ENCODE measurements around the gene CAMK2N1. TPM values are rescaled to one million over a fixed set of nuclear protein-coding genes. Genes with fewer than 3 reads are reported as not detected.

The CAMK2N1 gene
- total RNA-seq, 1 experiment from 2014 or later = 10.1 TPM

DNA sequence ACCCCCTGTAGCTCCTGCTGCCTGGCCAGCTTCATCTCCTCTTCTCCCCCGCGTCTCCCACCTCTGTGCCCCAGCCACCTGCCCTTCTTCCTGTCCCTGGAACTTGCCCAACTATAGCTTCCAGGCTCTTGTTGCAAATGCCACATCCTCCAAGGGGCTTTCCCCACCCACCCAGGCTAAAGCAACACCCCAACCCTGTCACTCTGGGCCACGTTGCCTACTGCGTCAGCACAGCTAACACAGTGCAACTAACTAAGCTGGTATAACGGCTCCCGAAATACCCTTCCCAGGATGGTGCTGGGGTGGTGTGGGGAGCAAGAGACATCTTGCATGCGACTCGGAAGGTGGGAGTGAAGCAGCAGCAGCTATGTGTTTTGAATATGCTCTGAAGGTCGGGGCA is 19.7 kb downstream of the CAMK2N1 start:
- ChIA-PET POLR2A (no interaction called here), CTCF (interaction anchor here (1.4 to 3.1 kb wide), 3 partner anchors 10 to 105 kb away, joined by 4 to 11 read pairs (median 7); no protein-coding TSS in a partner anchor)
- Mint-ChIP-seq H3K9me3 (no peaks in the 10 kb centered on the region), H3K4me1 (no peaks in the 10 kb centered on the region), H3K36me3 (no peaks in the 10 kb centered on the region), H3K27ac (no peak overlapping the region), H3K4me3 (no peak overlapping the region), H3K27me3 (ENCODE audit: low read depth) (peaks cover 35% of the 10 kb centered on the region)
- ATAC-seq (no peak), DNase-seq (ENCODE audit: low spot score) (no peak)
- TF ChIP-seq, protein P1, sequence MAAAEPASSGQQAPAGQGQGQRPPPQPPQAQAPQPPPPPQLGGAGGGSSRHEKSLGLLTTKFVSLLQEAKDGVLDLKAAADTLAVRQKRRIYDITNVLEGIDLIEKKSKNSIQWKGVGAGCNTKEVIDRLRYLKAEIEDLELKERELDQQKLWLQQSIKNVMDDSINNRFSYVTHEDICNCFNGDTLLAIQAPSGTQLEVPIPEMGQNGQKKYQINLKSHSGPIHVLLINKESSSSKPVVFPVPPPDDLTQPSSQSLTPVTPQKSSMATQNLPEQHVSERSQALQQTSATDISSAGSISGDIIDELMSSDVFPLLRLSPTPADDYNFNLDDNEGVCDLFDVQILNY (CRISPR knock-in tag; IDR thresholded peaks at IDR 0.05) = no peak
- TF ChIP-seq FOXP1 (CRISPR knock-in tag; IDR thresholded peaks at IDR 0.05; ENCODE audit: borderline replicate concordance) (no peak), IRF2 (CRISPR knock-in tag; IDR thresholded peaks at IDR 0.05; ENCODE audit: borderline replicate concordance, low read depth) (no peak), GRHL2 (CRISPR knock-in tag; IDR thresholded peaks at IDR 0.05; ENCODE audit: insufficient replicate concordance, severe bottlenecking) (no peak), TCF7 (CRISPR knock-in tag; IDR thresholded peaks at IDR 0.05; ENCODE audit: low read depth) (no peak), ZNF671 (CRISPR knock-in tag; IDR thresholded peaks at IDR 0.05) (no peak), ZNF317 (CRISPR knock-in tag; IDR thresholded peaks at IDR 0.05; ENCODE audit: borderline replicate concordance, low read depth) (no peak), ZNF416 (CRISPR knock-in tag; IDR thresholded peaks at IDR 0.05) (no peak), TP53 (CRISPR knock-in tag; IDR thresholded peaks at IDR 0.05) (no peak), ZNF232 (CRISPR knock-in tag; IDR thresholded peaks at IDR 0.05) (no peak), RORB (CRISPR knock-in tag; IDR thresholded peaks at IDR 0.05) (no peak), EMX1 (CRISPR knock-in tag; IDR thresholded peaks at IDR 0.05) (no peak)
- TF ChIP-seq, protein P2, sequence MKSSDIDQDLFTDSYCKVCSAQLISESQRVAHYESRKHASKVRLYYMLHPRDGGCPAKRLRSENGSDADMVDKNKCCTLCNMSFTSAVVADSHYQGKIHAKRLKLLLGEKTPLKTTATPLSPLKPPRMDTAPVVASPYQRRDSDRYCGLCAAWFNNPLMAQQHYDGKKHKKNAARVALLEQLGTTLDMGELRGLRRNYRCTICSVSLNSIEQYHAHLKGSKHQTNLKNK (CRISPR knock-in tag; IDR thresholded peaks at IDR 0.05) = no peak
- TF ChIP-seq, protein P3, sequence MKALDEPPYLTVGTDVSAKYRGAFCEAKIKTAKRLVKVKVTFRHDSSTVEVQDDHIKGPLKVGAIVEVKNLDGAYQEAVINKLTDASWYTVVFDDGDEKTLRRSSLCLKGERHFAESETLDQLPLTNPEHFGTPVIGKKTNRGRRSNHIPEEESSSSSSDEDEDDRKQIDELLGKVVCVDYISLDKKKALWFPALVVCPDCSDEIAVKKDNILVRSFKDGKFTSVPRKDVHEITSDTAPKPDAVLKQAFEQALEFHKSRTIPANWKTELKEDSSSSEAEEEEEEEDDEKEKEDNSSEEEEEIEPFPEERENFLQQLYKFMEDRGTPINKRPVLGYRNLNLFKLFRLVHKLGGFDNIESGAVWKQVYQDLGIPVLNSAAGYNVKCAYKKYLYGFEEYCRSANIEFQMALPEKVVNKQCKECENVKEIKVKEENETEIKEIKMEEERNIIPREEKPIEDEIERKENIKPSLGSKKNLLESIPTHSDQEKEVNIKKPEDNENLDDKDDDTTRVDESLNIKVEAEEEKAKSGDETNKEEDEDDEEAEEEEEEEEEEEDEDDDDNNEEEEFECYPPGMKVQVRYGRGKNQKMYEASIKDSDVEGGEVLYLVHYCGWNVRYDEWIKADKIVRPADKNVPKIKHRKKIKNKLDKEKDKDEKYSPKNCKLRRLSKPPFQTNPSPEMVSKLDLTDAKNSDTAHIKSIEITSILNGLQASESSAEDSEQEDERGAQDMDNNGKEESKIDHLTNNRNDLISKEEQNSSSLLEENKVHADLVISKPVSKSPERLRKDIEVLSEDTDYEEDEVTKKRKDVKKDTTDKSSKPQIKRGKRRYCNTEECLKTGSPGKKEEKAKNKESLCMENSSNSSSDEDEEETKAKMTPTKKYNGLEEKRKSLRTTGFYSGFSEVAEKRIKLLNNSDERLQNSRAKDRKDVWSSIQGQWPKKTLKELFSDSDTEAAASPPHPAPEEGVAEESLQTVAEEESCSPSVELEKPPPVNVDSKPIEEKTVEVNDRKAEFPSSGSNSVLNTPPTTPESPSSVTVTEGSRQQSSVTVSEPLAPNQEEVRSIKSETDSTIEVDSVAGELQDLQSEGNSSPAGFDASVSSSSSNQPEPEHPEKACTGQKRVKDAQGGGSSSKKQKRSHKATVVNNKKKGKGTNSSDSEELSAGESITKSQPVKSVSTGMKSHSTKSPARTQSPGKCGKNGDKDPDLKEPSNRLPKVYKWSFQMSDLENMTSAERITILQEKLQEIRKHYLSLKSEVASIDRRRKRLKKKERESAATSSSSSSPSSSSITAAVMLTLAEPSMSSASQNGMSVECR (CRISPR knock-in tag; IDR thresholded peaks at IDR 0.05; ENCODE audit: borderline replicate concordance) = no peak
- TF ChIP-seq, protein P4, sequence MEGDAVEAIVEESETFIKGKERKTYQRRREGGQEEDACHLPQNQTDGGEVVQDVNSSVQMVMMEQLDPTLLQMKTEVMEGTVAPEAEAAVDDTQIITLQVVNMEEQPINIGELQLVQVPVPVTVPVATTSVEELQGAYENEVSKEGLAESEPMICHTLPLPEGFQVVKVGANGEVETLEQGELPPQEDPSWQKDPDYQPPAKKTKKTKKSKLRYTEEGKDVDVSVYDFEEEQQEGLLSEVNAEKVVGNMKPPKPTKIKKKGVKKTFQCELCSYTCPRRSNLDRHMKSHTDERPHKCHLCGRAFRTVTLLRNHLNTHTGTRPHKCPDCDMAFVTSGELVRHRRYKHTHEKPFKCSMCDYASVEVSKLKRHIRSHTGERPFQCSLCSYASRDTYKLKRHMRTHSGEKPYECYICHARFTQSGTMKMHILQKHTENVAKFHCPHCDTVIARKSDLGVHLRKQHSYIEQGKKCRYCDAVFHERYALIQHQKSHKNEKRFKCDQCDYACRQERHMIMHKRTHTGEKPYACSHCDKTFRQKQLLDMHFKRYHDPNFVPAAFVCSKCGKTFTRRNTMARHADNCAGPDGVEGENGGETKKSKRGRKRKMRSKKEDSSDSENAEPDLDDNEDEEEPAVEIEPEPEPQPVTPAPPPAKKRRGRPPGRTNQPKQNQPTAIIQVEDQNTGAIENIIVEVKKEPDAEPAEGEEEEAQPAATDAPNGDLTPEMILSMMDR (IDR thresholded peaks at IDR 0.05) = no peak
- TF ChIP-seq, protein P5, sequence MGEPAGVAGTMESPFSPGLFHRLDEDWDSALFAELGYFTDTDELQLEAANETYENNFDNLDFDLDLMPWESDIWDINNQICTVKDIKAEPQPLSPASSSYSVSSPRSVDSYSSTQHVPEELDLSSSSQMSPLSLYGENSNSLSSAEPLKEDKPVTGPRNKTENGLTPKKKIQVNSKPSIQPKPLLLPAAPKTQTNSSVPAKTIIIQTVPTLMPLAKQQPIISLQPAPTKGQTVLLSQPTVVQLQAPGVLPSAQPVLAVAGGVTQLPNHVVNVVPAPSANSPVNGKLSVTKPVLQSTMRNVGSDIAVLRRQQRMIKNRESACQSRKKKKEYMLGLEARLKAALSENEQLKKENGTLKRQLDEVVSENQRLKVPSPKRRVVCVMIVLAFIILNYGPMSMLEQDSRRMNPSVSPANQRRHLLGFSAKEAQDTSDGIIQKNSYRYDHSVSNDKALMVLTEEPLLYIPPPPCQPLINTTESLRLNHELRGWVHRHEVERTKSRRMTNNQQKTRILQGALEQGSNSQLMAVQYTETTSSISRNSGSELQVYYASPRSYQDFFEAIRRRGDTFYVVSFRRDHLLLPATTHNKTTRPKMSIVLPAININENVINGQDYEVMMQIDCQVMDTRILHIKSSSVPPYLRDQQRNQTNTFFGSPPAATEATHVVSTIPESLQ (CRISPR knock-in tag; IDR thresholded peaks at IDR 0.05) = no peak

DNA sequence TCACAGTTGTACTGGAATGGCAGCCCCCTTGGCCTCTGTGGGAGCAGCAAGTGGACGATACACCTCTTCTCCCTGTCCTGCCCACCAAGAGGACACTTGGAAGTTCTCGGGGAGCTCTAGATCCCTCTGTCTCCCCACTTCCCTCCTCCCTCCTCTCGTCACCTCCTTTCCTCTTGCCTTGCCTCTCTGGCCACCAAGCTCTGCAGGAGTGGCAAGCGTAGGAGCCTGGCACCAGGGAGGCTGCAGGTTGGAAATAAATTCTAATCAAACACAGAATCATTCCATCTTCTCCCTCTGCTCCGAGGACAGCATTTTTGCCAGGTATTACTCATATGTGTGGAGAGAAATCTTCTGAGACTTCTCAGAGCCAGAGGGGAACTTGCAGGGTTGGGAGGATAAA is 20.8 kb downstream of the CAMK2N1 start:
- H3K36me3 Mint-ChIP-seq = no peaks in the 10 kb centered on the region
- DNase-seq (ENCODE audit: low spot score) (no peak), ATAC-seq (no peak)
- no peak overlapping the region for H3K4me3 Mint-ChIP-seq
- POLR2A ChIA-PET = no interaction called here
- peaks cover under 1% of the 10 kb centered on the region for H3K9me3 Mint-ChIP-seq
- CTCF ChIA-PET = interaction anchor here (1.4 to 3.1 kb wide), 3 partner anchors 11 to 103 kb away, joined by 4 to 11 read pairs (median 7); no protein-coding TSS in a partner anchor
- H3K27me3 Mint-ChIP-seq (ENCODE audit: low read depth) = peaks cover 41% of the 10 kb centered on the region
- no peak overlapping the region for H3K27ac Mint-ChIP-seq
- no peaks in the 10 kb centered on the region for H3K4me1 Mint-ChIP-seq
- TF ChIP-seq, protein P6, sequence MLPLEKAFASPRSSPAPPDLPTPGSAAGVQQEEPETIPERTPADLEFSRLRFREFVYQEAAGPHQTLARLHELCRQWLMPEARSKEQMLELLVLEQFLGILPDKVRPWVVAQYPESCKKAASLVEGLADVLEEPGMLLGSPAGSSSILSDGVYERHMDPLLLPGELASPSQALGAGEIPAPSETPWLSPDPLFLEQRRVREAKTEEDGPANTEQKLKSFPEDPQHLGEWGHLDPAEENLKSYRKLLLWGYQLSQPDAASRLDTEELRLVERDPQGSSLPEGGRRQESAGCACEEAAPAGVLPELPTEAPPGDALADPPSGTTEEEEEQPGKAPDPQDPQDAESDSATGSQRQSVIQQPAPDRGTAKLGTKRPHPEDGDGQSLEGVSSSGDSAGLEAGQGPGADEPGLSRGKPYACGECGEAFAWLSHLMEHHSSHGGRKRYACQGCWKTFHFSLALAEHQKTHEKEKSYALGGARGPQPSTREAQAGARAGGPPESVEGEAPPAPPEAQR (CRISPR knock-in tag; IDR thresholded peaks at IDR 0.05) = no peak
- TF ChIP-seq, protein P7, sequence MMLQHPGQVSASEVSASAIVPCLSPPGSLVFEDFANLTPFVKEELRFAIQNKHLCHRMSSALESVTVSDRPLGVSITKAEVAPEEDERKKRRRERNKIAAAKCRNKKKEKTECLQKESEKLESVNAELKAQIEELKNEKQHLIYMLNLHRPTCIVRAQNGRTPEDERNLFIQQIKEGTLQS (CRISPR knock-in tag; conservative IDR thresholded peaks at IDR 0.05) = no peak
- TF ChIP-seq OVOL2 (CRISPR knock-in tag; IDR thresholded peaks at IDR 0.05; ENCODE audit: borderline replicate concordance) = no peak
- TF ChIP-seq FOXK1 (CRISPR knock-in tag; IDR thresholded peaks at IDR 0.05) = no peak
- TF ChIP-seq, protein P8, sequence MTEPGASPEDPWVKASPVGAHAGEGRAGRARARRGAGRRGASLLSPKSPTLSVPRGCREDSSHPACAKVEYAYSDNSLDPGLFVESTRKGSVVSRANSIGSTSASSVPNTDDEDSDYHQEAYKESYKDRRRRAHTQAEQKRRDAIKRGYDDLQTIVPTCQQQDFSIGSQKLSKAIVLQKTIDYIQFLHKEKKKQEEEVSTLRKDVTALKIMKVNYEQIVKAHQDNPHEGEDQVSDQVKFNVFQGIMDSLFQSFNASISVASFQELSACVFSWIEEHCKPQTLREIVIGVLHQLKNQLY (CRISPR knock-in tag; IDR thresholded peaks at IDR 0.05) = no peak
- no peak for TF ChIP-seq MXD4 (CRISPR knock-in tag; IDR thresholded peaks at IDR 0.05; ENCODE audit: borderline replicate concordance)
- TF ChIP-seq NFE2L1 (CRISPR knock-in tag; IDR thresholded peaks at IDR 0.05) = no peak
- TF ChIP-seq CREB1 (CRISPR knock-in tag; IDR thresholded peaks at IDR 0.05) = no peak
- no peak for TF ChIP-seq GRHL2 (CRISPR knock-in tag; IDR thresholded peaks at IDR 0.05; ENCODE audit: insufficient replicate concordance, severe bottlenecking)
- no peak for TF ChIP-seq HMGA2 (CRISPR knock-in tag; IDR thresholded peaks at IDR 0.05)

Data from WTC11 (cell line).